ENCODE data around the gene JDP2. TPM values are rescaled to one million over a fixed set of nuclear protein-coding genes. Genes with fewer than 3 reads are reported as not detected.

The JDP2 gene
- total and polyA plus RNA-seq, 12 donors, result 6.8 to 59.8 (median 31.8) TPM

GRCh38 chr14:75390183-75390582 is 37.6 kb upstream of the JDP2 start:
- WGBS, 4 donors, result 91 to 96% (median 93%) methylated on average over 3 of the region's 3 CpGs
- Histone ChIP-seq H3K36me3 (replicated peaks in 1 of 2) (no peaks in the 10 kb centered on the region), H3K9me3 (replicated peaks in 1 of 3) (no peaks in the 10 kb centered on the region), H3K4me1 (replicated peaks in 1 of 2) (no peaks in the 10 kb centered on the region), H3K27ac (no peak overlapping the region), H3K27me3 (no peaks in the 10 kb centered on the region), H3K4me3 (no peak overlapping the region)
- TF ChIP-seq POLR2A (IDR thresholded peaks at IDR 0.05), result no peak
- TF ChIP-seq CTCF (IDR thresholded peaks at IDR 0.05), result no peak
- intact Hi-C loops (cut with DNase I), result no loop called here
- DNase-seq, result no peak

- Histone ChIP-seq H3K27me3 (no peaks in the 10 kb centered on the region), H3K36me3 (replicated peaks in 1 of 2) (no peaks in the 10 kb centered on the region), H3K9me3 (replicated peaks in 1 of 3) (no peaks in the 10 kb centered on the region), H3K4me3 (no peak overlapping the region), H3K27ac (no peak overlapping the region), H3K4me1 (replicated peaks in 1 of 2) (no peaks in the 10 kb centered on the region)
- WGBS, 4 donors, result 82 to 95% (median 93%) methylated on average over 7 of the region's 7 CpGs
- intact Hi-C loops (cut with DNase I), result no loop called here
- no peak for DNase-seq
- TF ChIP-seq POLR2A (IDR thresholded peaks at IDR 0.05), result no peak
- TF ChIP-seq CTCF (IDR thresholded peaks at IDR 0.05), result no peak
These were observed 35.9 kb upstream of the JDP2 start for GRCh38 chr14:75391953-75392352.

GRCh38 chr14:75392686-75393641 is 34.9 kb upstream of the JDP2 start:
- DNase-seq, result no peak
- H3K9me3 ChIP-seq (replicated peaks in 1 of 3), result no peaks in the 10 kb centered on the region
- H3K36me3 ChIP-seq (replicated peaks in 1 of 2), result no peaks in the 10 kb centered on the region
- 71 to 80% (median 78%) methylated on average over 9 to 11 of the region's 11 CpGs for WGBS, 4 donors
- intact Hi-C loops (cut with DNase I), result no loop called here
- H3K4me1 ChIP-seq (replicated peaks in 1 of 2), result no peaks in the 10 kb centered on the region
- TF ChIP-seq POLR2A (IDR thresholded peaks at IDR 0.05) (no peak), CTCF (IDR thresholded peaks at IDR 0.05) (no peak)
- no peak overlapping the region for H3K4me3 ChIP-seq
- no peaks in the 10 kb centered on the region for H3K27me3 ChIP-seq
- no peak overlapping the region for H3K27ac ChIP-seq

GRCh38 chr14:75393794-75394193 is 34.0 kb upstream of the JDP2 start:
- 86 to 94% (median 94%) methylated on average over 7 to 9 of the region's 9 CpGs for WGBS, 4 donors
- no peak for TF ChIP-seq CTCF (IDR thresholded peaks at IDR 0.05)
- no peak for TF ChIP-seq POLR2A (IDR thresholded peaks at IDR 0.05)
- H3K9me3 ChIP-seq (replicated peaks in 1 of 3), result no peaks in the 10 kb centered on the region
- no peaks in the 10 kb centered on the region for H3K4me1 ChIP-seq (replicated peaks in 1 of 2)
- no peak overlapping the region for H3K4me3 ChIP-seq
- no peak overlapping the region for H3K27ac ChIP-seq
- H3K36me3 ChIP-seq (replicated peaks in 1 of 2), result no peaks in the 10 kb centered on the region
- intact Hi-C loops (cut with DNase I), result no loop called here
- no peak for DNase-seq
- H3K27me3 ChIP-seq, result no peaks in the 10 kb centered on the region
